Measurements from ENCODE around the gene TMEM63A. TPM values are rescaled to one million over a fixed set of nuclear protein-coding genes. Genes with fewer than 3 reads are reported as not detected.

TMEM63A gene
- total RNA-seq, 4 donors from 2014 or later, result 27.6 to 93.3 (median 41.5) TPM

- TF ChIP-seq CTCF (IDR thresholded peaks at IDR 0.05), result no peak
- no peak for DNase-seq (ENCODE audit: low spot score)
- no peak for ATAC-seq (ENCODE audit: low FRiP score)
Measured at GRCh38 chr1:225896937-225897549, 14.9 kb upstream of the TMEM63A start.

DNA sequence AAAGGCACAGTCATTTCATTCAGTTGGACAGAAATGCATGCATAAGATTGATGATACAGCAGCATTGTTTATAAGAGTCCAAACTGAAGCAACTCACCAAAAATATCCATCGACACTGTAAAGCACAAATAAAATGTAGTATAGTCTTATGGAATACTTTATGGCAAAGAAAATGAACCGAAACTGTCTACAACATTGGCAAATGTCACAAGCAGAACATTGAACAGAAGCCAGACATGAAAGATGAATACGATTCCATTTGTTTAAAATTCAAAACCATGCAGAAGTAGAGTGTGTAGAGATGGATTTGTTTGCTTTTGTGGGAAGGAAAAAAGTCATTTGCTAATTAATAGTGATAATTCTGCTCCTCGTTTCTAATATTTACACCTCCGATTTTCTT is 14.3 kb upstream of the TMEM63A start:
- ATAC-seq (ENCODE audit: low FRiP score) (no peak), DNase-seq (ENCODE audit: low spot score) (no peak)
- TF ChIP-seq CTCF (IDR thresholded peaks at IDR 0.05), result no peak

DNA sequence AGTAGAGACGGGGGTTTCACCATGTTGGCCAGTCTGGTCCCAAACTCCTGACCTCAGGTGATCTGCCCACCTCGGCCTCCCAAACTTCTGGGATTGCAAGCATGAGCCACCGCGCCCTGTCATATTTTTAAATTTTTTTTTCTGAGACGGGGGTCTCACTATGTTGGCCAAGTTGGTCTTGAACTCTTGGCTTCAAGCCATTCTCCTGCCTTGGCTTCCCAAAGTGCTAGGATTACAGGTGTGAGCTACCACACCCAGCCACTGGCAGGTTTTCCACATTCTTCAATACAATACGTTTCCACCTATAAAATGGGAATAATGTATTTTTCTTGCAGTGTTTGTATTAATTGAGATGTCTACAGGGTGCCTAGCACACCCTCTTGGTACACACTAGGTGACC is 10.1 kb upstream of the TMEM63A start:
- no peak for ATAC-seq (ENCODE audit: low FRiP score)
- DNase-seq (ENCODE audit: low spot score), result no peak
- no peak for TF ChIP-seq CTCF (IDR thresholded peaks at IDR 0.05)

GRCh38 chr1:225891229-225891972 is 9.2 kb upstream of the TMEM63A start:
- no peak for TF ChIP-seq CTCF (IDR thresholded peaks at IDR 0.05)
- ATAC-seq (ENCODE audit: low FRiP score) (no peak), DNase-seq (ENCODE audit: low spot score) (no peak)

- ATAC-seq (ENCODE audit: low FRiP score) (no peak), DNase-seq (ENCODE audit: low spot score) (no peak)
- no peak for TF ChIP-seq CTCF (IDR thresholded peaks at IDR 0.05)
Measured at GRCh38 chr1:225890346-225891228, 8.4 kb upstream of the TMEM63A start.

GRCh38 chr1:225889743-225890142 is 7.6 kb upstream of the TMEM63A start:
- no peak for ATAC-seq (ENCODE audit: low FRiP score)
- no peak for TF ChIP-seq CTCF (IDR thresholded peaks at IDR 0.05)
- no peak for DNase-seq (ENCODE audit: low spot score)
